ENCODE data around the gene FREY1. TPM values are rescaled to one million over a fixed set of nuclear protein-coding genes. Genes with fewer than 3 reads are reported as not detected.
A peak's percentile ranks its signal among the peaks of the same experiment; 100 is the strongest.

FREY1 gene
- total and polyA plus RNA-seq, 2 of the 13 experiments (the other 11 are each of a cell fraction or from before 2014, with no cell fraction given), result 0.44 to 0.73 TPM

DNA sequence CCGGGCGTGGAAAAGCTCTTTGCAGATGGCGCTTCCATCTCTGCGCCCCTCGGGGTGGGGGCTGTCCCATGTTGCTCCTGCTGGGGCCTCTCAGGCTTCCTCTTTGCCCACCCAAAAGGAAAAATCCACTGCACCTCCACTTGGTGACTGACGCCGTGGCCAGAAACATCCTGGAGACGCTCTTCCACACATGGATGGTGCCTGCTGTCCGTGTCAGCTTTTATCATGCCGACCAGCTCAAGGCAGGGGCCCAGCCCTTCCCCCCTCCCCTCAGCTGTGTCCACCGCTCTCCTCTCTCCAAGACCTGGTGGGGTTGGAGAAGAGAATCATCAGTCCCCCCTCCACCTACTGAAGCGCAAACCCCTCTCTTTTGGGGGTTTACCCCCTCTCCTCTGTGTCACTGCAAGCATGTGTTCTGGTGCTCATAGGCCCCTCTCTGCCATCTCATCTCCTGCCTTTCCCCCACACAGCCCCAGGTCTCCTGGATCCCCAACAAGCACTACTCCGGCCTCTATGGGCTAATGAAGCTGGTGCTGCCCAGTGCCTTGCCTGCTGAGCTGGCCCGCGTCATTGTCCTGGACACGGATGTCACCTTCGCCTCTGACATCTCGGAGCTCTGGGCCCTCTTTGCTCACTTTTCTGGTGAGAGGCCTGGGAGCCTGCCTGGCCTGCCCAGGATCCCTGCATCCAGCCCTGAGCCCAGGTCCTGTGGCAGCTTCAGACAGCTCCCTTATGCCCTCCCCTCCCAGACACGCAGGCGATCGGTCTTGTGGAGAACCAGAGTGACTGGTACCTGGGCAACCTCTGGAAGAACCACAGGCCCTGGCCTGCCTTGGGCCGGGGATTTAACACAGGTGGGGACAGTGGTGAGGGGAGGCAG, 17.2 kb upstream of the FREY1 start:
- CTCF ChIA-PET (ENCODE audit: low intra/inter-chr PET ratio, low total read pairs), result no interaction called here
- 97% methylated on average over 19 of the region's 22 CpGs for WGBS (ENCODE audit: low lambda C conversion rate)
- no peak for FAIRE-seq
- no peak for ATAC-seq
- no peaks in the 10 kb centered on the region; a peak in 1 of 5 replicates for H3K36me3 ChIP-seq (replicated peaks in 1 of 2; ENCODE audit: control insufficient read depth in 1 of 2, insufficient read depth in 2 of 2, low read length in 2 of 2)
- POLR2A ChIA-PET, result no interaction called here
- H4K20me1 ChIP-seq (ENCODE audit: insufficient read depth, low read length), result no peaks in the 10 kb centered on the region
- H3K4me1 ChIP-seq (ENCODE audit: insufficient read depth, low read length), result peaks cover 34% of the 10 kb centered on the region
- H3K9me3 ChIP-seq (ENCODE audit: low read length), result no peaks in the 10 kb centered on the region
- no peak for DNase-seq (ENCODE audit: low spot score)
- H3K4me3 ChIP-seq (replicated peaks in 1 of 3; ENCODE audit: insufficient read depth in 1 of 3, low read depth in 2 of 3, low read length in 3 of 3), result no peak overlapping the region
- 0 out of 5 replicates have a peak, but pooled peaks cover 0 to 1% of the 10 kb centered on the region in 2 experiments for H3K27me3 ChIP-seq (ENCODE audit: control insufficient read depth in 1 of 2, insufficient read depth in 2 of 2, low read length in 2 of 2)
- H3K27ac ChIP-seq (ENCODE audit: extremely low read length, insufficient read depth, low read length), result no peak overlapping the region
- no peak overlapping the region for H3K9ac ChIP-seq (ENCODE audit: insufficient read depth, low read depth, low read length)
- H3K4me2 ChIP-seq (ENCODE audit: low read depth, low read length), result no peak overlapping the region
- TSS peak; percentile 44 for BruUV-seq (replicated peaks)
- in situ Hi-C loops (cut with HindIII; ENCODE audit: extremely low pct_ligation_motif_present, low pct_unique_long_range_greater_than_20kb) (no loop called here), intact Hi-C loops (cut with micrococcal nuclease; ENCODE audit: unreplicated experiment) (loop anchor here (5.0 kb wide), 1 partner anchor 77 kb away; the partner anchor contains the start of gene CRY2)
- no peaks in the 10 kb centered on the region for H3K79me2 ChIP-seq (ENCODE audit: insufficient read depth, low read length)
- no peak for TF ChIP-seq ZNF510 (CRISPR knock-in tag; IDR thresholded peaks at IDR 0.05; ENCODE audit: low read depth)
- no peak for TF ChIP-seq HNF4A (CRISPR knock-in tag; IDR thresholded peaks at IDR 0.05)
- TF ChIP-seq ZNF609 (CRISPR knock-in tag; IDR thresholded peaks at IDR 0.05; ENCODE audit: borderline replicate concordance), result no peak
- no peak overlapping the region for H2AFZ ChIP-seq (ENCODE audit: low read length)
